ENCODE results near the gene MAP3K13.
"Not testable (repeated sequence)": the region's sequence is repeated elsewhere in the genome, so short reads cannot be mapped to it uniquely, and the experiment has no call there.

The MAP3K13 gene

GRCh38 chr3:185381320-185382058, 18.6 kb downstream of the MAP3K13 start:
- TF ChIP-seq, protein P1, sequence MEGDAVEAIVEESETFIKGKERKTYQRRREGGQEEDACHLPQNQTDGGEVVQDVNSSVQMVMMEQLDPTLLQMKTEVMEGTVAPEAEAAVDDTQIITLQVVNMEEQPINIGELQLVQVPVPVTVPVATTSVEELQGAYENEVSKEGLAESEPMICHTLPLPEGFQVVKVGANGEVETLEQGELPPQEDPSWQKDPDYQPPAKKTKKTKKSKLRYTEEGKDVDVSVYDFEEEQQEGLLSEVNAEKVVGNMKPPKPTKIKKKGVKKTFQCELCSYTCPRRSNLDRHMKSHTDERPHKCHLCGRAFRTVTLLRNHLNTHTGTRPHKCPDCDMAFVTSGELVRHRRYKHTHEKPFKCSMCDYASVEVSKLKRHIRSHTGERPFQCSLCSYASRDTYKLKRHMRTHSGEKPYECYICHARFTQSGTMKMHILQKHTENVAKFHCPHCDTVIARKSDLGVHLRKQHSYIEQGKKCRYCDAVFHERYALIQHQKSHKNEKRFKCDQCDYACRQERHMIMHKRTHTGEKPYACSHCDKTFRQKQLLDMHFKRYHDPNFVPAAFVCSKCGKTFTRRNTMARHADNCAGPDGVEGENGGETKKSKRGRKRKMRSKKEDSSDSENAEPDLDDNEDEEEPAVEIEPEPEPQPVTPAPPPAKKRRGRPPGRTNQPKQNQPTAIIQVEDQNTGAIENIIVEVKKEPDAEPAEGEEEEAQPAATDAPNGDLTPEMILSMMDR (IDR thresholded peaks at IDR 0.05; ENCODE audit: low read depth, low read length) = no peak
- H3K4me3 ChIP-seq (ENCODE audit: low read depth, low read length) = no peak overlapping the region

DNA sequence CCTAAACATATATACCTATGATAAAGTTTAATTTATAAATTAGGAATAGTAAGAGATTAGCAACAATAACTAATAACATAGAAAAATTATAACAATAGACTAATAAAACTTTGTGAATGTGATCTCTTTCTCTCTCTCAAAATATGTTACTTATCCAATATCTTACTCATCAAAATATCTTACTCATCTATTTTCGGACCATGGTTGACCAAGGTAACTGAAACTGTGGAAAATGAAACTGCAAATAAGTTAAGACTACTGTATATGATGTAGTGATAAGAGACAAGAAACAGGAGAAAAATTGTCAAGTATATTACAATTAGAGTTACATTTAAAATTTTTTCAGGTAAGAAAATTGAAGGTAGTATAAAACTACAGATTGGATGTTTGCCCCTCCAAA, 19.2 kb downstream of the MAP3K13 start:
- H3K4me3 ChIP-seq (ENCODE audit: low read depth, low read length) = no peak overlapping the region
- TF ChIP-seq, protein P1 (IDR thresholded peaks at IDR 0.05; ENCODE audit: low read depth, low read length) = no peak

- H3K4me3 ChIP-seq (ENCODE audit: low read depth, low read length) = not testable (repeated sequence)
These were observed 23.6 kb downstream of the MAP3K13 start for GRCh38 chr3:185386515-185386914.

GRCh38 chr3:185387646-185388045, 24.7 kb downstream of the MAP3K13 start:
- TF ChIP-seq, protein P1 (IDR thresholded peaks at IDR 0.05; ENCODE audit: low read depth, low read length) = no peak
- no peak overlapping the region for H3K4me3 ChIP-seq (ENCODE audit: low read depth, low read length)

DNA sequence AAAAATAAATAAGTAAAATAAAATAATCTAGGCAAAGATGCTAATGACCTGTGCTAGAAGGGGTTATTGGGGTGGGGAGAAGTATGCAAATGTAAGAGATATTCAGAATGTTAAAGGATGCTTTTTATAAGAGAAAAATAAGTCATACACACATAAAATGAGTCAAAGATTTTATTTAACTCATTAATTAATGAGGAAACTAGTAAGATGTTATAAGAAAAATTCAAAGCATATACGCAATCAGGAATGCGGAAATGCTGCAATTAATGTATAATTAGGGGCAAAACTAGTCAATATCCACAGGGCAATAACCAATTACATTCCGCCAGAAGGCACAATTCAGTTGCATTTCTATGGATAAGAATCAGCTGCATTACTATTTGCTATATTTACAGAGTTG, 30.1 kb downstream of the MAP3K13 start:
- TF ChIP-seq, protein P1 (IDR thresholded peaks at IDR 0.05; ENCODE audit: low read depth, low read length) = no peak
- no peak overlapping the region for H3K4me3 ChIP-seq (ENCODE audit: low read depth, low read length)

GRCh38 chr3:185397676-185398075, 34.7 kb downstream of the MAP3K13 start:
- TF ChIP-seq, protein P1 (IDR thresholded peaks at IDR 0.05; ENCODE audit: low read depth, low read length) = no peak
- H3K4me3 ChIP-seq (ENCODE audit: low read depth, low read length) = no peak overlapping the region

DNA sequence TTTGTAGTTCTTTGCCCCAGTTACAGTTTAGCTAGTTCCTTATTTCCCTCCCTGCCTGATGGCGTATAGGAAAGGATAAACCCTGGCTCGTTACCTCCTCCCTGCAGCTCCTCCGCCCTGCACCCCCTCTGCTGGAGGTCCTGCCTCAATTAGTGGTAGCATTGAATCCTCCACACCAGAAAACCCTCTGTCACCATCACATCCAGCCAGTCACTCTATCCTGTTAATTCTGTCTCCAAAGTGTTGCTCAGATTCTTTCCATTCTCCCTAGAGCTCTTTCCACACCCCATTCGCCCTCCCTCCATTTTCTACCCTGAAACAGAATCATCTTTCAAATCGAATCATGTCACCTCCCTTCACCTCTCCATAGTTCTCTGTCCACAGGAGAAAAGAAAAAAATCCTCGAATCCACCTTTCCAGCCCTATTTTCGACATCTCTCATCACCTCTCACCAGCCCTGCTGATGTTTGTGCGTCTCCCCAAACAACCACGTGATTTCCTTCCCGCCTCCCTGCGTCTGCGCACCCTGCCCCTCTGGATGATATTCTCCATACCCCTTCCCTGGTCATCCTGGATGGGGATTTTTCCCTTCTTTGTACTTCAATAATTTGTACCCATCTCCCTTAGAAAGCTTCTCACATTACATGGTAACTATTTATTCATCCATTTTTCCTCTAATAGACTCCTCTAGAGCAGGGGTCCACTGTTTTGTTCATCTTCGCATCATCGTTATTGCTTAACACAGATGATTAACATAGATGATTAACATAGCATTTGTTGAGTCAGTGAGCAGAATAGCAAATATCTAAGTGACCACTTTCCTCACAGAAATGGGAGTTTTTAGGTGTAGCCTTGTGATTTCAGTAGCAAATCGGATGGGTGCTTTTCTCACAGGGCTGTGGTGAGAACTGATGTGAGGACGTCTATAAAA, 37.1 kb downstream of the MAP3K13 start:
- TF ChIP-seq, protein P1 (IDR thresholded peaks at IDR 0.05; ENCODE audit: low read depth, low read length) = no peak
- no peak overlapping the region for H3K4me3 ChIP-seq (ENCODE audit: low read depth, low read length)

Measured in WI38 (cell line).